ENCODE data around the gene IQCN.

IQCN gene

GRCh38 chr19:18230941-18231734 is 43.1 kb downstream of the IQCN start:
- peak overlapping the region; percentile 61 for H3K27ac ChIP-seq
- DNase-seq = no peak
- no peaks in the 10 kb centered on the region for H3K27me3 ChIP-seq (ENCODE audit: insufficient read depth, low read depth, severe bottlenecking)
- H3K9me3 ChIP-seq (ENCODE audit: severe bottlenecking) = no peaks in the 10 kb centered on the region
- H3K4me3 ChIP-seq (ENCODE audit: low read depth, low read length) = no peak overlapping the region
- TF ChIP-seq CTCF (IDR thresholded peaks at IDR 0.05; ENCODE audit: low read depth, low read length) = no peak
- H3K36me3 ChIP-seq = no peaks in the 10 kb centered on the region

DNA sequence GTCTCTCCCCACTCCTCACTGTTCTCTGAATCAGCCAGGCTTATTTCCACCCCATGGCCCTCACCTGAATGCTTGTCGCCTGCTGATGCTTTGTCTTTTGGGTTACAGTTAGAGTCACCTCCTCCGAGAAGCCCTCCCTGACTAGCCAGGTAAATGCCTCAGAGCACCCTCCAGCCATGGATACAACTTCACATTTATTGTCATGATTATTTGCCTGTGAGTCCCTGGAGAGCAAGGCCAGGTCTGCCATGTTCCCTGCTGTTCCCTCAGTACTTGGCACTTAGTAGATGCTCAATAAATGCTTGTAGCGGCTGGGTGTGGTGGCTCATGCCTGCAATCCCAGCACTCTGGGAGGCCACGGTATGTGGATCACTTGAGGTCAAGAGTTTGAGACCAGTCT is 44.3 kb downstream of the IQCN start:
- DNase-seq = no peak
- Histone ChIP-seq H3K36me3 (no peaks in the 10 kb centered on the region), H3K27ac (no peak overlapping the region), H3K27me3 (ENCODE audit: insufficient read depth, low read depth, severe bottlenecking) (no peaks in the 10 kb centered on the region), H3K4me3 (ENCODE audit: low read depth, low read length) (no peak overlapping the region), H3K9me3 (ENCODE audit: severe bottlenecking) (no peaks in the 10 kb centered on the region)
- no peak for TF ChIP-seq CTCF (IDR thresholded peaks at IDR 0.05; ENCODE audit: low read depth, low read length)

- no peak for DNase-seq
- H3K27me3 ChIP-seq (ENCODE audit: insufficient read depth, low read depth, severe bottlenecking) = no peaks in the 10 kb centered on the region
- no peaks in the 10 kb centered on the region for H3K9me3 ChIP-seq (ENCODE audit: severe bottlenecking)
- H3K4me3 ChIP-seq (ENCODE audit: low read depth, low read length) = no peak overlapping the region
- no peaks in the 10 kb centered on the region for H3K36me3 ChIP-seq
- TF ChIP-seq CTCF (IDR thresholded peaks at IDR 0.05; ENCODE audit: low read depth, low read length) = 0 out of 2 replicates have a peak, but pooled peaks have one; percentile 26
- H3K27ac ChIP-seq = no peak overlapping the region
Observed at GRCh38 chr19:18229474-18229873, 44.8 kb downstream of the IQCN start.

- no peak for DNase-seq
- TF ChIP-seq CTCF (IDR thresholded peaks at IDR 0.05; ENCODE audit: low read depth, low read length) = no peak
Observed at GRCh38 chr19:18227781-18228271, 46.4 kb downstream of the IQCN start.

GRCh38 chr19:18226956-18227780 is 47.1 kb downstream of the IQCN start:
- Histone ChIP-seq H3K27me3 (ENCODE audit: insufficient read depth, low read depth, severe bottlenecking) (no peaks in the 10 kb centered on the region), H3K27ac (no peak overlapping the region)
- no peak for TF ChIP-seq CTCF (IDR thresholded peaks at IDR 0.05; ENCODE audit: low read depth, low read length)

More at GRCh38 chr19:18227781-18228271, 46.4 kb downstream of the IQCN start:
- no peaks in the 10 kb centered on the region for H3K27me3 ChIP-seq (ENCODE audit: insufficient read depth, low read depth, severe bottlenecking)
- H3K36me3 ChIP-seq = no peaks in the 10 kb centered on the region
- no peak overlapping the region for H3K4me3 ChIP-seq (ENCODE audit: low read depth, low read length)
- H3K27ac ChIP-seq = no peak overlapping the region
- no peaks in the 10 kb centered on the region for H3K9me3 ChIP-seq (ENCODE audit: severe bottlenecking)

More at GRCh38 chr19:18226956-18227780, 47.1 kb downstream of the IQCN start:
- no peak for DNase-seq
- H3K4me3 ChIP-seq (ENCODE audit: low read depth, low read length) = no peak overlapping the region
- H3K9me3 ChIP-seq (ENCODE audit: severe bottlenecking) = no peaks in the 10 kb centered on the region
- H3K36me3 ChIP-seq = no peaks in the 10 kb centered on the region

Measured in WERI-Rb-1 (cell line).